OCI-M1 (cell line): Measurements from ENCODE around the gene INPP5D.
"Not testable (repeated sequence)": the region's sequence is repeated elsewhere in the genome, so short reads cannot be mapped to it uniquely, and the experiment has no call there.

ENCODE experiments used
- DNase-seq: peaks from one replicate; lab custom pipeline; 2025; lab: John Stamatoyannopoulos, UW

The INPP5D gene

DNA sequence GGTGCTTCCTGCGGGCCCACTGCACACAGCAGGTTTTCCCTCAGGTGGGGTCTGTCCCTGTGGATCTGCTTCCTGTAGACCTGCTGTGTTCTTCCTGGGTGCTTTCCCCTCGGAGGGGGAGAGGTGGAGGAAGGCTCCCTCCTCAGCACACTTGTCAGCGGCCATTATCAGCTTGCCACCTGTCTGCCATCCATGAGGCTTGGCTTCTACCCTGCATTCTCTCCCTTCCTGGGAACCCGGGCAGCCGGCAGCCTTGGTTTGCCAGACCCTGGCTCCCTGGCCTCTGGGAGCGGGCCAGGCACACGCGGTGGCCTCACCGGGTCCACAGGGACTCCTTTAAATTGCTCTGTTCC, 58.5 kb downstream of the INPP5D start:
- DNase-seq: no peak

DNA sequence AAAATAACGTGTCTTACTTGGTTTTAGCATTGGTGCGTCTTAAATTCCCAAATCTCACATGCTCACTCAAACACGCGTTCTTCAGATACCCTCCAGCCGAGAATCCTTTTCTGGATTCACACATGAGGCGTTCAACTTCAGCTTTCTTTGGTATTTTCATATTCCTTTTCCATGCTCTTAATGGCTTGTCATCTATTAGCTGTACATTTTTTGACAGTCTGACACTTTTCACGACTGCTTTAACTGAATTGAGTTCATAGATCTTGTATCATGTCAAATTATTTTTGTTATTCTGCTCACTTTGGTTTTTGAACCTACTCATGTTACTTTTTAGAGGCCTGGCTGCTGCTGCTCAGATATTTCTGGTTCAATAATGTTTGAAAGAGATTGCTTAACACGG, 59.0 kb downstream of the INPP5D start:
- no peak for DNase-seq

- DNase-seq: no peak
These were observed 59.7 kb downstream of the INPP5D start for GRCh38 chr2:233119806-233120205.

DNA sequence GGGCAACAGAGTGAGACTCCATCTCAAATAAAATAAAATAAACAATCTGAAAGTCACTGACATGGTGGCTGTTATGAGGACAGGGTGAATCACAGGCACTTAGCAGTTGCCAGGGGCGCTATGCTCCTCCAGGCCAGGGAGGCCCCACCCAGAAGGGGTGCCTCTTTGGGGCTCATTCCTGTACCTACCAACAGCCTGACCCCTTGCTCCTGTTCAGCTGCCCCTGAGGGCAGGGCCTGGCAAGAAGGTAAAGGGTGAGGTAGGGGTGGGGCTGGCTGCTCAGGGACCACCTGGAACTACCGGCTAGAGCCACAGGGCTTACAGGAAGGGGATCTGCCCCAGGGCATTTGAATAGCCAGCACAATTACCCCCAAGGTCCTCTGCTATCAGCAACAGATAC, 60.3 kb downstream of the INPP5D start:
- no peak for DNase-seq

DNA sequence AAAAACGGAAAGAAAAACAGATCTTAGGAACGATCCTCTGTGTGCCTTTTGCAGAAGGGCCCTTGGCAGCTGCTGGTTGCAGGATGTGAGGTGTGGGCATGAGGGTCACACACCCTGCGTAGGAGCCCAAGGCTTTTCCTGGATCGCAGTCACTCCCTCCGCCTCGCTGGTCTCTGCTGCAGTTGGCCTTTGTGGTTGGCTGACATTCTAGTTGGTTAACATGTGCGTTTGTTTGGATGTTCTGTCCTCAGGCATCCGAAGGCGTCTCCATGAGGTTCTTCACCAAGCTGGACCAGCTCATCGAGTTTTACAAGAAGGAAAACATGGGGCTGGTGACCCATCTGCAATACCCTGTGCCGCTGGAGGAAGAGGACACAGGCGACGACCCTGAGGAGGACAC, 61.7 kb downstream of the INPP5D start:
- DNase-seq: no peak

- no peak for DNase-seq
These were observed 62.4 kb downstream of the INPP5D start for GRCh38 chr2:233122541-233122940.

DNA sequence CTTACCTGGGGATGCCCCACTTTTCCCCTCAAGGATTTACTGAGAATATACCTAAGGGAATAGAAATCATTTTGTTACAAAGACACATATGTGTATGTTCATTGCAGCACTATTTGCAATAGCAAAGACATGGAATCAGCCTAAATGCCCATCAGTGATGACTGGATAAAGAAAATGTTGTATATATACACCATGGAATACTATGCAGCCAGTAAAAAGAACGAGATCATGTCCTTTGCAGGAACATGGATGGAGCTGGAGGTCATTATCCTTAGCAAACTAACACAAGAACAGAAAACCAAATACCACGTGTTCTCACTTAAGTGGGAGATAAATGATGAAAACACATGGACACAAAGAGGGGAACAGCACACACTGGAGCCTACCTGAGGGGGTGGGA, 63.4 kb downstream of the INPP5D start:
- DNase-seq: not testable (repeated sequence)

- no peak for DNase-seq
These were observed 64.4 kb downstream of the INPP5D start for GRCh38 chr2:233124421-233125080.

DNA sequence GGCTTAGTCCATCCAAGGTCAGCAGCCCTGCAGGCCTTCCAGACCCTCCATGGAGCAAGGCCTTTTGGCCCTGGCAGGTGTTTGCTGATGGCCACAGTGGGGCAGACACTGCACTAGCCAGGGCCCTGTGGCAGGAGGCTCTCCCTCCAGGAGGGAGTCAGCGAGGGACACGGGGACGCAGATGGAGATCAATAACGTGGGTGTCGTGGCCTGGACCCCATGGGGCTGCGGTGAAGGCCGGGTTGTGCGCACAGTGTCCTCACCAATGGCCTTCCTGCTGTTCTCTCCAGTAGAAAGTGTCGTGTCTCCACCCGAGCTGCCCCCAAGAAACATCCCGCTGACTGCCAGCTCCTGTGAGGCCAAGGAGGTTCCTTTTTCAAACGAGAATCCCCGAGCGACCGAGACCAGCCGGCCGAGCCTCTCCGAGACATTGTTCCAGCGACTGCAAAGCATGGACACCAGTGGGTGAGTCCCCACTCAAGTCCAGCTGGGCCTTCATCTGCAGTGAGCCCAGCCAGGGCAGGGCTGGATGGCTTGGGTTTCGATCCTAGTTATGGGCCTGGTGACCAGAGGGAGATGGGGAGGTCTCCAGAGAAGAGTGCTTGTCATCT, 65.4 kb downstream of the INPP5D start:
- no peak for DNase-seq

DNA sequence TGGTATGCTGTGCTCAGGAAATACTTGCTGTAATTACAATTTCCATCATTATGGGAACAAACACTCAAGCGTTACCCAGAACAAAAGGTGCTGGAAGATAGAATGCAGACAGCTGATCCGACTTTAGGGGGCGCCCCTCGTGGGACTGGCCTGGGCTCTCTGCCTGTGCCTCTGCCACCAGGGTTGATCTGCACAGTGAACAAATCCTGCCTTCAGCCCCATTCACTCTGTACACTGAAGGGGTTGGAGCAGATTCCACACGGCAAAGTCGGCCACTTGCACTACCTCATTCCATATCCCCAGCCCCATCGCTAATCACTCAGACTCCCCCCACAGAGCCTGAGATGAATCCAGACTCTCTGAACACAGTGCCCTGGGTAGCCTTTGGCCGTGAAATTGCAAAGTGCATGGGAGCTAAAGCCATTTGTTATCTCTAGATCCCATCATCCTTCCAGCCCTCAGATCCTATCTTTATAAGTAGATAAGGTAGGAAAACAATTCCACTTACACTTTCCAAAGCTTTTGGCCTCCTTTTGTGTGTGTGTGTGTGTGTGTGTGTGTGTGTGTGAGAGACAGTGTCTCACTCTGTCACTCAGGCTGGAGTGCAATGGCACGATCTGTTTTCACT, 69.3 kb downstream of the INPP5D start:
- DNase-seq: no peak

- DNase-seq: no peak
These were observed 69.9 kb downstream of the INPP5D start for GRCh38 chr2:233130024-233130423.

GRCh38 chr2:233130481-233131020, 70.4 kb downstream of the INPP5D start:
- DNase-seq: no peak

- DNase-seq: no peak
These were observed 72.0 kb downstream of the INPP5D start for GRCh38 chr2:233131936-233132720.

GRCh38 chr2:233133239-233133638, 73.1 kb downstream of the INPP5D start:
- DNase-seq: no peak

- no peak for DNase-seq
These were observed 75.3 kb downstream of the INPP5D start for GRCh38 chr2:233135421-233135820.

- no peak for DNase-seq
These were observed 76.9 kb downstream of the INPP5D start for GRCh38 chr2:233137040-233137439.

DNA sequence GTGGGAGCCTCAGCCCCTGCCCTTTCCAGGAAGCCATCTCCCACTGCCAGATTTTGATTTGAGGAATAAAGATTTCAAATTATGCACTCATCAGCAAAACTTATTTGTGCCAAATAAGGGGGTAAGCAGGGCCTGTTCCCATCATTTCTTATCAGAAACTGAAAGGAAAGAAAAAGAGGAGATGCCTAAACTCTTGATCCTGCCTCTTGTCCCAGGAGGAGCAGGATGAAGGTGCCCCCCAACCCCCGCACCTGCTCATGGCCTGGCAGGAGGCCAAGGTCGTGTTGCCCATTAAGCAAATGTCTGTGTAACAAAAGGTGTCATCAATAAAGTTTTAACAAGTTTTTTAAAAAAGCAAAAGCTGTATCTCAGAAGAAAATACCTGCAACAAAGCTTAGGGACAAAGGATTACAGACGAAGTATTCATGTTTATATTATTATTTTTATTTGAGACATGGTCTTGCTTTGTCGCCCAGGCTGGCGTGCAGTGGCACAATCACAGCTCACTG, 80.0 kb downstream of the INPP5D start:
- DNase-seq: no peak

DNA sequence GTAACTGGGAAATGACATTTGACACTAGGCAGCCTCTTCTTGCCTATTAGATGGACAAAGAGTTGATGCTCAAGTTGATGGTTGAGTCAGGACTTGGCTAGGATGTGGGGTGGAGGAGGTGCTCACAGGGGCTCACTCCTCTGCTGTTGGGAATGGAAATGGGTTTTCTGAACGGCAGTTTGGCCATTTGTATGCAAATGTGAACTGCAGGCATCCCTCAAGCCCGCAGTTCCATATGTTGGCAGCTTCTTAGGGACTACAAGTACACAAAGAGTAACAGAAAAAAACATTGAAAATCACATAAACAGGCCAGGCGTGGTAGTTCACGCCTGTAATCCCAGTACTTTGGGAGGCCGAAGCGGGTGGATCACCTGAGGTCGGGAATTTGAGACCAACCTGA, 80.8 kb downstream of the INPP5D start:
- no peak for DNase-seq

- peak; percentile 55 for DNase-seq
These were observed 81.8 kb downstream of the INPP5D start for GRCh38 chr2:233141901-233142300.

GRCh38 chr2:233142355-233142897, 82.3 kb downstream of the INPP5D start:
- DNase-seq: peak; percentile 55

GRCh38 chr2:233143700-233144331, 83.7 kb downstream of the INPP5D start:
- no peak for DNase-seq

DNA sequence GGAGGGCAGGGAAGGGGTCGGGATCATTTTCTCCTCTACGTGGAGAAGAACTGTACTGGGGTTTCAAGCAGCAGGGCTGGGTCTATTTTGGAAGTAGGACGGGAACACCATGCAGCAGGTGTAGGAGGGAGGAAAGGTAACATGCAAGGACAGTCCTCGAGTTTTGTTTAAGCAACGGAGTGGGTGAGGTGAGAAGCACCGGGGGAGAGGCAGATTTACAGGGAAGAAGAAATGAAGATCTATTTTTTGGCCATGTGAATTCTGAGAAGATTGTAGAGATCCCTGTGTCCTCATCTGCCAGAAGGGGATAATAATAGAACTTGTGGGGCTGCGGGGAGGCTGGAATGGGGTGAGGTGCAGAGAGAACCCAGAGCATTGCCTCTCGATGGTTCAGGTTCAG, 85.6 kb downstream of the INPP5D start:
- no peak for DNase-seq
